ENCODE data around the gene FCER1G. TPM values are rescaled to one million over a fixed set of nuclear protein-coding genes. Genes with fewer than 3 reads are reported as not detected.

The FCER1G gene
- total and polyA plus RNA-seq, 9 of the 15 experiments (the other 6 are each of a cell fraction or from before 2014, with no cell fraction given): 0.15 to 0.69 (median 0.31) TPM; not detected in 2

DNA sequence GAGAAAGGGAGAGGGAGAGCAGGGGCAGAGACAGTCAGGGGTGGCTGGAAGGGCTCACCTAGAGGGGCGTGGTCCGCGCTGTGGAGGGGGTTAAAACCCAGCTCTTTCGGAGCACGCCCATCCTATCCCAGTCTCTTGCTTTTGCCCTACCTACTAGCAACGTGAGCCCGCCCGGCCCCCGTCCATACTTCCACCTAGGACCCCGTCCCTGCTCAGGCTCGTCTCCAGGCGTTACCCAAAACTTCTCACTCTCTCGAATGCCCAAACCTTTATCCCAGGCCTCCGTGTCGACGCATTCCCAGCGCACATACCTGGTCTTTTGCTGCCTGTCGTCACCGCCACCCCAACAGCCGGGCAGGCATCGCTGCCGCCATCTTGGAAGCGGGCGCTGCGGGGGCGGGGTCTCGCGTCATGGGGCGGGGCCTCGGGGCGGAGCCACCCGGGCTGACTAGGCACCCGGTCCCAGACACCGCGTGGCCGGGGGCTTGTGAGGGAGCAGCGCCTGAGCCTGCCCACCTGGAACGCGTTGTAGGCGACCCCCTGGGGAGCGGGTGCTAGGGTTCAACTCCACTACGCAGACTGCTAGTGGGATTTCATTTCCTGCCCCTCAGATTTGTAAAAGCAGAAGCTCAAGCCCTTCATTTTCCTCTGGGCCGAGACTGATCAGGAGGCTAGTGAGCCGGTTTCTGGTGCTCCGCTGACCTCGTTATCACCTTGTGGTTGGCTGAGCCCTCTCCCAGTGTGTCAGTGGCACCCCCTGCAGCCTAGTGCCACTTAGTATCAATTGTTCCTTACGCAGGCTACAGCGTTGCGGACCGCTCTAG lies 37.8 kb upstream of the FCER1G start, which contains the start of gene B4GALT3 (continued):
- TF ChIP-seq ZNF274 (IDR thresholded peaks at IDR 0.05; ENCODE audit: borderline replicate concordance, low read depth, low read length): no peak
- no peak for TF ChIP-seq ZNF12 (CRISPR knock-in tag; IDR thresholded peaks at IDR 0.05)
- no peak for TF ChIP-seq RBM14 (IDR thresholded peaks at IDR 0.05; ENCODE audit: borderline replicate concordance, insufficient read depth, low read depth, low read length)
- TF ChIP-seq, protein P1, sequence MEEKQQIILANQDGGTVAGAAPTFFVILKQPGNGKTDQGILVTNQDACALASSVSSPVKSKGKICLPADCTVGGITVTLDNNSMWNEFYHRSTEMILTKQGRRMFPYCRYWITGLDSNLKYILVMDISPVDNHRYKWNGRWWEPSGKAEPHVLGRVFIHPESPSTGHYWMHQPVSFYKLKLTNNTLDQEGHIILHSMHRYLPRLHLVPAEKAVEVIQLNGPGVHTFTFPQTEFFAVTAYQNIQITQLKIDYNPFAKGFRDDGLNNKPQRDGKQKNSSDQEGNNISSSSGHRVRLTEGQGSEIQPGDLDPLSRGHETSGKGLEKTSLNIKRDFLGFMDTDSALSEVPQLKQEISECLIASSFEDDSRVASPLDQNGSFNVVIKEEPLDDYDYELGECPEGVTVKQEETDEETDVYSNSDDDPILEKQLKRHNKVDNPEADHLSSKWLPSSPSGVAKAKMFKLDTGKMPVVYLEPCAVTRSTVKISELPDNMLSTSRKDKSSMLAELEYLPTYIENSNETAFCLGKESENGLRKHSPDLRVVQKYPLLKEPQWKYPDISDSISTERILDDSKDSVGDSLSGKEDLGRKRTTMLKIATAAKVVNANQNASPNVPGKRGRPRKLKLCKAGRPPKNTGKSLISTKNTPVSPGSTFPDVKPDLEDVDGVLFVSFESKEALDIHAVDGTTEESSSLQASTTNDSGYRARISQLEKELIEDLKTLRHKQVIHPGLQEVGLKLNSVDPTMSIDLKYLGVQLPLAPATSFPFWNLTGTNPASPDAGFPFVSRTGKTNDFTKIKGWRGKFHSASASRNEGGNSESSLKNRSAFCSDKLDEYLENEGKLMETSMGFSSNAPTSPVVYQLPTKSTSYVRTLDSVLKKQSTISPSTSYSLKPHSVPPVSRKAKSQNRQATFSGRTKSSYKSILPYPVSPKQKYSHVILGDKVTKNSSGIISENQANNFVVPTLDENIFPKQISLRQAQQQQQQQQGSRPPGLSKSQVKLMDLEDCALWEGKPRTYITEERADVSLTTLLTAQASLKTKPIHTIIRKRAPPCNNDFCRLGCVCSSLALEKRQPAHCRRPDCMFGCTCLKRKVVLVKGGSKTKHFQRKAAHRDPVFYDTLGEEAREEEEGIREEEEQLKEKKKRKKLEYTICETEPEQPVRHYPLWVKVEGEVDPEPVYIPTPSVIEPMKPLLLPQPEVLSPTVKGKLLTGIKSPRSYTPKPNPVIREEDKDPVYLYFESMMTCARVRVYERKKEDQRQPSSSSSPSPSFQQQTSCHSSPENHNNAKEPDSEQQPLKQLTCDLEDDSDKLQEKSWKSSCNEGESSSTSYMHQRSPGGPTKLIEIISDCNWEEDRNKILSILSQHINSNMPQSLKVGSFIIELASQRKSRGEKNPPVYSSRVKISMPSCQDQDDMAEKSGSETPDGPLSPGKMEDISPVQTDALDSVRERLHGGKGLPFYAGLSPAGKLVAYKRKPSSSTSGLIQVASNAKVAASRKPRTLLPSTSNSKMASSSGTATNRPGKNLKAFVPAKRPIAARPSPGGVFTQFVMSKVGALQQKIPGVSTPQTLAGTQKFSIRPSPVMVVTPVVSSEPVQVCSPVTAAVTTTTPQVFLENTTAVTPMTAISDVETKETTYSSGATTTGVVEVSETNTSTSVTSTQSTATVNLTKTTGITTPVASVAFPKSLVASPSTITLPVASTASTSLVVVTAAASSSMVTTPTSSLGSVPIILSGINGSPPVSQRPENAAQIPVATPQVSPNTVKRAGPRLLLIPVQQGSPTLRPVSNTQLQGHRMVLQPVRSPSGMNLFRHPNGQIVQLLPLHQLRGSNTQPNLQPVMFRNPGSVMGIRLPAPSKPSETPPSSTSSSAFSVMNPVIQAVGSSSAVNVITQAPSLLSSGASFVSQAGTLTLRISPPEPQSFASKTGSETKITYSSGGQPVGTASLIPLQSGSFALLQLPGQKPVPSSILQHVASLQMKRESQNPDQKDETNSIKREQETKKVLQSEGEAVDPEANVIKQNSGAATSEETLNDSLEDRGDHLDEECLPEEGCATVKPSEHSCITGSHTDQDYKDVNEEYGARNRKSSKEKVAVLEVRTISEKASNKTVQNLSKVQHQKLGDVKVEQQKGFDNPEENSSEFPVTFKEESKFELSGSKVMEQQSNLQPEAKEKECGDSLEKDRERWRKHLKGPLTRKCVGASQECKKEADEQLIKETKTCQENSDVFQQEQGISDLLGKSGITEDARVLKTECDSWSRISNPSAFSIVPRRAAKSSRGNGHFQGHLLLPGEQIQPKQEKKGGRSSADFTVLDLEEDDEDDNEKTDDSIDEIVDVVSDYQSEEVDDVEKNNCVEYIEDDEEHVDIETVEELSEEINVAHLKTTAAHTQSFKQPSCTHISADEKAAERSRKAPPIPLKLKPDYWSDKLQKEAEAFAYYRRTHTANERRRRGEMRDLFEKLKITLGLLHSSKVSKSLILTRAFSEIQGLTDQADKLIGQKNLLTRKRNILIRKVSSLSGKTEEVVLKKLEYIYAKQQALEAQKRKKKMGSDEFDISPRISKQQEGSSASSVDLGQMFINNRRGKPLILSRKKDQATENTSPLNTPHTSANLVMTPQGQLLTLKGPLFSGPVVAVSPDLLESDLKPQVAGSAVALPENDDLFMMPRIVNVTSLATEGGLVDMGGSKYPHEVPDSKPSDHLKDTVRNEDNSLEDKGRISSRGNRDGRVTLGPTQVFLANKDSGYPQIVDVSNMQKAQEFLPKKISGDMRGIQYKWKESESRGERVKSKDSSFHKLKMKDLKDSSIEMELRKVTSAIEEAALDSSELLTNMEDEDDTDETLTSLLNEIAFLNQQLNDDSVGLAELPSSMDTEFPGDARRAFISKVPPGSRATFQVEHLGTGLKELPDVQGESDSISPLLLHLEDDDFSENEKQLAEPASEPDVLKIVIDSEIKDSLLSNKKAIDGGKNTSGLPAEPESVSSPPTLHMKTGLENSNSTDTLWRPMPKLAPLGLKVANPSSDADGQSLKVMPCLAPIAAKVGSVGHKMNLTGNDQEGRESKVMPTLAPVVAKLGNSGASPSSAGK (IDR thresholded peaks at IDR 0.05): peak; percentile 96
- TF ChIP-seq POLR3G (IDR thresholded peaks at IDR 0.05; ENCODE audit: extremely low read depth, insufficient read length, insufficient replicate concordance): no peak
- TF ChIP-seq ZNF316 (IDR thresholded peaks at IDR 0.05): 0 out of 2 replicates have a peak, but pooled peaks have one; percentile 27
- TF ChIP-seq, protein P2, sequence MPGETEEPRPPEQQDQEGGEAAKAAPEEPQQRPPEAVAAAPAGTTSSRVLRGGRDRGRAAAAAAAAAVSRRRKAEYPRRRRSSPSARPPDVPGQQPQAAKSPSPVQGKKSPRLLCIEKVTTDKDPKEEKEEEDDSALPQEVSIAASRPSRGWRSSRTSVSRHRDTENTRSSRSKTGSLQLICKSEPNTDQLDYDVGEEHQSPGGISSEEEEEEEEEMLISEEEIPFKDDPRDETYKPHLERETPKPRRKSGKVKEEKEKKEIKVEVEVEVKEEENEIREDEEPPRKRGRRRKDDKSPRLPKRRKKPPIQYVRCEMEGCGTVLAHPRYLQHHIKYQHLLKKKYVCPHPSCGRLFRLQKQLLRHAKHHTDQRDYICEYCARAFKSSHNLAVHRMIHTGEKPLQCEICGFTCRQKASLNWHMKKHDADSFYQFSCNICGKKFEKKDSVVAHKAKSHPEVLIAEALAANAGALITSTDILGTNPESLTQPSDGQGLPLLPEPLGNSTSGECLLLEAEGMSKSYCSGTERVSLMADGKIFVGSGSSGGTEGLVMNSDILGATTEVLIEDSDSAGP (CRISPR knock-in tag; IDR thresholded peaks at IDR 0.05): no peak
- TF ChIP-seq, protein P3, sequence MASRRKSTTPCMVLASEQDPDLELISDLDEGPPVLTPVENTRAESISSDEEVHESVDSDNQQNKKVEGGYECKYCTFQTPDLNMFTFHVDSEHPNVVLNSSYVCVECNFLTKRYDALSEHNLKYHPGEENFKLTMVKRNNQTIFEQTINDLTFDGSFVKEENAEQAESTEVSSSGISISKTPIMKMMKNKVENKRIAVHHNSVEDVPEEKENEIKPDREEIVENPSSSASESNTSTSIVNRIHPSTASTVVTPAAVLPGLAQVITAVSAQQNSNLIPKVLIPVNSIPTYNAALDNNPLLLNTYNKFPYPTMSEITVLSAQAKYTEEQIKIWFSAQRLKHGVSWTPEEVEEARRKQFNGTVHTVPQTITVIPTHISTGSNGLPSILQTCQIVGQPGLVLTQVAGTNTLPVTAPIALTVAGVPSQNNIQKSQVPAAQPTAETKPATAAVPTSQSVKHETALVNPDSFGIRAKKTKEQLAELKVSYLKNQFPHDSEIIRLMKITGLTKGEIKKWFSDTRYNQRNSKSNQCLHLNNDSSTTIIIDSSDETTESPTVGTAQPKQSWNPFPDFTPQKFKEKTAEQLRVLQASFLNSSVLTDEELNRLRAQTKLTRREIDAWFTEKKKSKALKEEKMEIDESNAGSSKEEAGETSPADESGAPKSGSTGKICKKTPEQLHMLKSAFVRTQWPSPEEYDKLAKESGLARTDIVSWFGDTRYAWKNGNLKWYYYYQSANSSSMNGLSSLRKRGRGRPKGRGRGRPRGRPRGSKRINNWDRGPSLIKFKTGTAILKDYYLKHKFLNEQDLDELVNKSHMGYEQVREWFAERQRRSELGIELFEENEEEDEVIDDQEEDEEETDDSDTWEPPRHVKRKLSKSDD (conservative IDR thresholded peaks at IDR 0.05; ENCODE audit: low read length): no peak
- no peak for TF ChIP-seq MCM7 (IDR thresholded peaks at IDR 0.05)
- TF ChIP-seq HDAC8 (tag; IDR thresholded peaks at IDR 0.05): no peak
